Non-pigmented ciliary epithelial cell (primary cell): Measurements from ENCODE around the gene NF1.
"Not testable (repeated sequence)": the region's sequence is repeated elsewhere in the genome, so short reads cannot be mapped to it uniquely, and the experiment has no call there.

Experiments
- DNase-seq: peaks from one replicate; pipeline ENCODE4 v3.0.0-alpha.2; 2010; ENCODE audit warnings: low read depth

Gene NF1

GRCh38 chr17:31078290-31078689 is 16.5 kb upstream of the NF1 start:
- no peak for DNase-seq

DNA sequence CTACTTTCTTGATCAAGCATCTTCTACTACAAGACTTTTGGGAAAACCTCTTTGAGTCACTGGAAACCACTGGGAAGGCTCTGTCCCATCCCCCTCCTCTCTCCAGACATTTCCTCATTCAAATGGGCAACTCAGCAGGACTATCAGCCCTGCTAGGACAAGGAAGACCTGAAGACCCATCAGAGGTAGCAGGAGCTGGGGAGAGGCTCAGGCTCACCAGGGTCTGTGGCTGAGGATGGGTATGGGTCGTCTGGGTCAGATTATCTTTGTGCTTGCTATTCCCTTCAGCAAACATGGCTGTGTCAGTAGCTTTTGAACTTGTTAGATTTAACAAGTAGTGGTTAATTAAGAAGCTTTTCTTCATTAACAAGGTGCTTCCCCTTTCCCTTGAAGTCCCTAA is 15.0 kb upstream of the NF1 start:
- DNase-seq, result no peak

- no peak for DNase-seq
Observed at GRCh38 chr17:31085563-31085962, 9.2 kb upstream of the NF1 start.

DNA sequence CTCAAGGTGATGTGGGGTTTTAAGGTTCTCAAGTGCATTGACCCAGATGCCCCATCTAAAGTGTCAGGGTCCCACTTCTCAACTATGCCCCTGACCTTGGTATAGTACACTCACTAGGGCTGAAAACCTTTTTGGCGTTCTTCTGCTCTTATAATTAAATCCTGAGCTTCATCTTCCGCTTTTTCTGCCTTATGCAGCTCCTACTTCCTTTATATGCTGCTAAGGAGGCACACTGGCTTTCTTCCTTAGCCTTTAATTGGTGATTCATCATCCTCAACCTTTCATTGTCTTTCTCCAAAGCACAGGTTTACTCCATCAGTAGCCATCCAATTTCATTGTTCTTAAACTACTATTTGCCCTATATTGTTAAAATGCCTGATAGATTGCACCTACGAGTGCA is 5.3 kb upstream of the NF1 start:
- DNase-seq, result no peak

- DNase-seq, result not testable (repeated sequence)
Observed at GRCh38 chr17:31090650-31091049, 4.1 kb upstream of the NF1 start.

DNA sequence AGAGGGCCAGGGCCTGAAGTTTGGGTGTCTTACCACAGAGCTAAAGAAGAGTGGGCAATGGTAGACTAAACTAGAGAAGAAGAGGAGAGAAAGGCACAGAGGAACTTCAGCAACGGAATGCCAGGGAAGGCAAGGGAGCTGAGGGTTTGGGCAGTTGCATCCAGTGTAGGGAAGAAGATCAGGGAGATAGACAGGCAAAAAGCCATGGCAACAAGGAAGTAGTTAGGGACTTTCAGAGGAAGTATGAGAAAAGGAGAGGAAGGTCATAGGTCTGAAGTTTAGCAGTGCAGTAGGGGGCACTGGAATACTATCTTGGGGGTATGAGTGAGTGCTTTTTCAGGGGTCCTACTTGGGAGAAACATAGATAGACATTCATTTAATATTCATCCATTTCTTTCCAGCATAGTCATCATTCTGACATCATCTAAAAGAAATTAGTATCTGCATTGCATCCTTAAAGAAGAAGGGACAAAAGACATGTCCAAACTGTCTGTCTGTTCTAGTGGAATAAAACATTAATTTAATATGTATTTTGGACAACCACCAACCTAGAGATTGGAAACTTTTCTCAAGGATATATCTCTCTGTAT is 2.2 kb upstream of the NF1 start:
- DNase-seq, result no peak

DNA sequence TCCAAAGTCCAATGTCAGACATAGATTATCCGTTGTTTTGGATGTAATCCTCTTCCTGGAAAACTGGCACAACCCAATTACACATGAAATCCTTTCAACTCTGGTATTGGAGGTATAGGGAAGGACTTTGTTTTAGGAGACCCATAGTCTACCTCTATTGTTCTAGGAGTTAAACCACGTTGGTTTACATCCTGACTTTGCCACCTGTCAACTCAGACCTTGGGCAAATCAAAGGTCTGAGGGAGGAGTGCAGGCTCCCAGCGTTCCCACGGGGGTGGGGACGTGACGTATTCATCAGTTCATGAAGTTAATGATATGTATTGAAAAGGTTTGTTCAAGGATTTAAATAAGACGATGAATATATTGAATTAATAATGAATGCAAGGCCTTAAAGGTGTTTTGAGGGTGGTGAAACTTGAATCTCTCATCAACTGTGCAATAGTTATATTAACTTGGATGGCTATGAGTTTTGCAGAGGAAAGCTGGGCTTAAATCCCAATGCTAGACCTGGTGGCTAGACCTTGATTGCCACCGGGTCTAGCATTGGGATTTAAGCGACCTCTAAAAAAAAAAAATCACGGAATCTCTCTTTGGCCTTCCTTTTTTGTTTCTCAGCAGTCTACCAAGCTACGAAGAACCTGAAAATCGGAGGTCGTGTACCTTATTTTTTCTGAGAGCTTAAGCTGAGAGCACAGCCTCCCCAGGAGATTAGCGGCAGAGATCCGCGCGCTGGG is 744 bp upstream of the NF1 start:
- DNase-seq, result no peak

GRCh38 chr17:31095236-31096105 is 694 bp downstream of the NF1 start:
- no peak for DNase-seq

DNA sequence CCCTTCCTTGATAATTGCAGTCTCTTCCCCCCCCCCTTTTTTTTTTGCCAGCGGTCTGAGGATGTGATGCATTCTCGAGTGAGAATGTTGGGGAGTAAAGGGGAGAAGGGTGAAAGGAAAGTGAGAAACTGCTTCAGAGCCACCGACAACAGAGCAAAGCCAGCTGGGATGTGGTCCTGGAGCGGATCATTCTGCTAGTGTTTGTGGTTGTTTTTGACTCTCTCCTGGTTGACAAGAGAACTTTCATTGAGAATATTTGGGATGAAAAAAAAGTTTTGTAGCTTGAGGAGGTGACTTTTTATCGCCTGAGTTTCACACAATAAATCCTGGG is 1.3 kb downstream of the NF1 start:
- DNase-seq, result no peak

DNA sequence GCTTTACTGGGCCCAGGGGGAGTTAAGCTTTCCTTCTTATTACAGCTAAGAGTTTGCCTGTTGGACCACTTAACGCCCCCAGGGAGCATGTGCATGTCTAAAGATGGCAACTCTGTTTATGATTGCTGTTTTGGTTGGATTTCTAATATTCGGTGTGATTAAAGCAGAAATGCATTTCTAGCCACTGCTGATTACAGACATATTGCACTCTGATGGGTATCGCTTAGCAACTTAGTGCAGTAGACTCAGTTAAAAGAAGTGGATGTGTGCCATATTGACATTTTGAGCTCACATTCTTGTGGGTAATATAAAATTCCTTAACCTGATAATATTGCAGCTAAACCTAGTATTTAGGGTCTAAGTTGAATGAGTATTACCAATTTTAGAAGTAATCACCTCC is 4.2 kb downstream of the NF1 start:
- DNase-seq, result no peak

DNA sequence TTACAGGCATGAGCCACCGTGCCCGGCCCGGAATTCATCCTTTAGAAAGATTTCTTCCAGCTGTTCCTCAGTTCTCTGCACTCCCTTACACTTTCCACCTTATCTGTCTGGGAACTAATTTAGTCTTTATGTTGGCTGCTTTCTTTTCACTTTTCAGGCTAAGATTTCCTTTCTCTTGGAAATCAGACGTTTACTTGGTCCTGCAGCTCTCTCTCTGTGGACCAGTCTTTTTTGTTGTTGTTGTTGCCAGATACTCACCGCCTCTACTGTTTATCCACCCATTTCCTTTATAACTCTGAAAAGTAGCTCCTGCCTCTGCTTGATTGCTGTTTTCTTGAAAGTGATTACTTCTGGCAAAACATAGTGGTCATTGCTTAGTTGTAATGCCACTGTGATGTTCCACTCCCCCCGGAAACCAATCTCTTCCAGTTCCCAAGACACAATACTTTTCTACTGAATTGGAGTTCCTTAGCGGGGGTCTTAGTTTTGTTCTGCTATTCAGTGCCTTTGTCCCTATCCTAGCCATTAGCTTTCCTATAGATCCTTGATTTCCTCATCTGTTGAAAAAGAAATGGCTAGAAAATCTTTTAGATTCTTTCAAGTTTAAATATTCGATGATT is 6.2 kb downstream of the NF1 start:
- DNase-seq, result no peak

DNA sequence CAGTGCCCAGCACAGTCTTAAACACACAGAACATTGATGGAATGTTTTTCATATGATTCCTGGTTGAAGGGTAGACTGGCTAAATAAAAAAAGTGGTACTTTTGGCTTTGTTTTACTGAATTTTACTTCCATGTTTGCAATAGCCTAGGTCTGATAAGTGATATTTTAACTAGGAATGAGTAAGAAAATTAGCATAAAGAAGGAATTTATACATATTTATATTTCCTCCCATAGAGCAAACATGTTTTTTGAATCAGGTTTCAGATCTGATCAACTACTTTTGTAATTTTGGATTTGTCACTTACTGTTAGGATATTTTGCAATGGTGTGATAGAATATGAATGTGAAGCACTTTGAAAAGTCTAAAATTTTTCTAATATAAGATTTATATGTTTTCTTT is 7.2 kb downstream of the NF1 start:
- DNase-seq, result no peak

DNA sequence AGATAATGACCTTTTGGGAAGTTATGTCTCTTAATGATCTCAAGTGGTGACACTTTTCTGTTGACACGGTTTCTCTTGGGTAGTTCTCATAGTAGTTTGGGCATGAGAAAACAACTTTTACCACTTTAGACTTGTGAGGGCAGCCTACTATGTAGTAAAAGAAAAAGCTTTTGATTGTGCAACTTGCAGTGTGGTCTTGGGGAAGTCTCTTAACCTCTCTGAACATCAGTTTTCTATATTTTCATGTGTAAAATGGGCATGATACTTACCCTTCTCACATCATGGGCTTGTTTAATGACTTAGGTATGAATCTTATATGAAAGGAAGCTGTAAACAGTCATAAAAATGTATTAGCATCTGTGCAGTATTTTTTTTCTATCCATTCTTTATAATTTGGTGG is 11.2 kb downstream of the NF1 start:
- DNase-seq, result no peak

GRCh38 chr17:31111183-31111582 is 16.4 kb downstream of the NF1 start:
- DNase-seq, result no peak

- no peak for DNase-seq
Observed at GRCh38 chr17:31112001-31112661, 17.4 kb downstream of the NF1 start.

DNA sequence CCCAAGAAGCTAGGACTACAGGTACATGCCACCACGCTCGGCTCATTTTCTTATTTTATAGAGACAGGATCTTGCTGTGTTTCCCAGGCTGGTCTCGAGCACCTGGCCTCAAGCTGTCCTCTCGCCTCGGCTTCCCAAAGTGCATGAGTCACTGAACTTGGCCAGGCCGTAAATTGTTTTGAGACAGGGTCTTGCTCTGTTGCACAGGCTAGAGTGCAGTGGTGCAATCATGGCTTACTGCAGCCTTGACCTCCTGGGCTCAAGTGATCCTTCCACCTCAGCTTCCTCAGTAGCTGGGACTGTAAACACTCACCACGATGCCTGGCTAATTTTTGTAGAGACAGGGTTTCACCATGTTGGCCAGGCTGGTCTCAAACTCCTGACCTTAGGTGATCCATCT is 18.6 kb downstream of the NF1 start:
- not testable (repeated sequence) for DNase-seq

DNA sequence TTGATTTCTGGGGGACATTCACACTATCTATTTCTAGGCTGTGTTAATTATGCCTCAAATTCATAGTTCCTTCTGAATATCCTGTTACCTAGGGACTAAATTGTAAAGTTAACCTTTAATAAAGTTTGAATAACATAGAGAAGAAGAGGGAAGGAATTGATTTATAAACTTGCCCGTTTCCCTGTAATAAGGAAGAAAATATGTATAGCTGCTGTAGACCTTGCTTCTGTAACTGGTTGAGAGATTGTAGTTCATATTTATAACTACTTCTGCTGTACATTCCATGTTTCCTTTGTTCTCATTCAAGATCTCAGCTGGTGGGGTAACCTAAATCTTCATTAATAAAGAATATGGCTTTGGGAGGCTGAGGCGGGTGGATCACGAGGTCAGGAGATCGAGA is 19.2 kb downstream of the NF1 start:
- no peak for DNase-seq

DNA sequence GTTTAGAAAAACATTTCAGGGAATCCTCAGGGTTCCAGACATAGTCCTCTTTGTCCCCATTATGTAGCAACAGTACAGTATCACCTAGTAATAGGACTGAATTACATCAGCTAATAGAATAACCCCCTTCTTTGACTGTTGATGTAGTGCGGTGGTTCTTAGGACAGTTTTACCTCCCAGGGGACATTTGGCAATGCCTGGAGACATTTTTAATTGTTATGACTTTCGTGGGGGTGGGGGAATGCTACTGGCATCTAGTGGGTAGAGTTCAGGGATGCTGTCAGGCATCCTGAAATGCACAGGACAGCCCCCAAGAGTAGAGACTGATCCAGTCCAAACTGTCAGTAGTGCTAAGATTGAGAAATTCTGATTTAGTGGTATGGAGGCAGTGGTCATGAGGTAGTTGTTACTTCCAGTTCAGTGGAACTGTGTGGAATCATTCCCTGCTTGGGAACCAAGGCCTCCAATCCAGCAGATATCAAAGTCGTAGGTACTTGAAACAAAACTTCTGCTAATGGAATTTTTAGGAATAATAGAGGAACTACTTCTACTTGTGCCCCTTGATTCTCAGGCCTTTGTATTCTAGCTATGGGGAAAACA is 20.3 kb downstream of the NF1 start:
- no peak for DNase-seq

GRCh38 chr17:31116167-31116566 is 21.4 kb downstream of the NF1 start:
- DNase-seq, result no peak

GRCh38 chr17:31122746-31123145 is 28.0 kb downstream of the NF1 start:
- no peak for DNase-seq

GRCh38 chr17:31126318-31126717 is 31.5 kb downstream of the NF1 start:
- DNase-seq, result no peak

DNA sequence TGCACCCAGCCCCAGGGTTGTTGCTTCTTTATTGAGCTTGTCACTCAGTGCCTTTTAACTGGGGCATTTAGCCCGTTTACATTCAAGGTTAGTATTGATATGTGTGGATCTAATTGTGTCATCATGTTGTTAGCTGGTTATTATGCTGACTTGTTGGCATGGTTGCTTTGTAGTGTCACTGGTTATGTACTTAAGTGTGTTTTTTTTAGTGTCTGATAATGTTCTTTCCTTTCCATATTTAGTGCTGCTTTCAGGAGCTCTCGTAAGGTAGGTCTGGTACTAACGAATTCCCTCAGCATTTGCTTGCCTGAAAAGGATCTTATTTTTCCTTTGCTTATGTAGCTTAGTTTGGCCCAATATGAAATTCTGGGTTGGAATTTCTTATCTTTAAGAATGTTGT is 33.5 kb downstream of the NF1 start:
- no peak for DNase-seq
